Endothelial cell of umbilical vein (primary cell): ENCODE measurements around the gene SUPT7L. TPM values are rescaled to one million over a fixed set of nuclear protein-coding genes. Genes with fewer than 3 reads are reported as not detected.

ENCODE experiments used
- BruUV-seq: library from RNA; stranded (reverse); fragments of 400-500 nt; replicated peaks from 2 replicates; lab custom pipeline; 2021; lab: Mats Ljungman, UMichigan
- CTCF ChIA-PET: fragments of 300-600, 350-600 bp; sonication (Branson Sonifier 250); formaldehyde crosslinking; loops from one replicate; lab custom pipeline; 2021; ENCODE audit warnings: antibody characterized with exemption, inconsistent platforms; lab: Charles Lee
- POLR2A ChIA-PET: fragments of 300-600, 350-600 bp; sonication (Branson Sonifier 250); formaldehyde crosslinking; loops from one replicate; lab custom pipeline; 2021; ENCODE audit warnings: antibody characterized with exemption, inconsistent platforms; lab: Charles Lee
- DNase-seq: peaks from one replicate; pipeline ENCODE4 v3.0.0-alpha.2; 2011; ENCODE audit warnings: low read depth, low spot score
- FAIRE-seq: peaks from 2 replicates; lab custom pipeline; 2011; peaks lifted over from hg19 to GRCh38; lab: Jason Lieb, UNC
- H2AFZ ChIP-seq: 2 replicates; pipeline ENCODE4 v1.6.0; 2012; ENCODE audit warnings: low read depth, low read length, control low read depth, inconsistent platforms
- H3K27ac ChIP-seq: 2 replicates; pipeline ENCODE4 v1.5.1; 2011; ENCODE audit warnings: low read depth, mild to moderate bottlenecking, control low read depth, low read length, moderate library complexity; ENCODE audit not compliant: insufficient read depth
- H3K27me3 ChIP-seq, 2 experiments: 2 replicates each; pipeline versions ENCODE4 v1.6.0 to v1.6.1; 2011; ENCODE audit warnings: low read length in 2 of 2, mixed read lengths in 1 of 2; ENCODE audit not compliant: control insufficient read depth in 2 of 2, insufficient read depth in 2 of 2
- H3K36me3 ChIP-seq, 2 experiments: 2 replicates in 1 of 2; 3 replicates in 1 of 2; pipeline ENCODE4 v1.5.1; 2011; ENCODE audit warnings: low read length in 2 of 2, mild to moderate bottlenecking in 1 of 2, moderate library complexity in 1 of 2; ENCODE audit not compliant: control insufficient read depth in 2 of 2, insufficient read depth in 2 of 2; ENCODE audit errors: extremely low read depth in 1 of 2
- H3K4me1 ChIP-seq: 3 replicates; pipeline ENCODE4 v1.5.1; 2011; ENCODE audit warnings: mild to moderate bottlenecking, low read length; ENCODE audit not compliant: control insufficient read depth, insufficient read depth; ENCODE audit errors: extremely low read depth
- H3K4me2 ChIP-seq: 2 replicates; pipeline ENCODE4 v1.6.1; 2011; ENCODE audit warnings: low read length, control low read depth, mixed read lengths; ENCODE audit not compliant: insufficient read depth
- H3K4me3 ChIP-seq, 3 experiments: fragments of 200-600 bp in 1 of 3; sonication (generic), shearing (Covaris generic) in 1 of 3; replicated peaks in 1 of 3; 2 replicates each; pipeline ENCODE4 v1.5.1; 2011 to 2016; ENCODE audit warnings: control low read depth in 3 of 3, low read length in 3 of 3, mild to moderate bottlenecking in 2 of 3, inconsistent platforms in 1 of 3, low read depth in 1 of 3, moderate library complexity in 1 of 3; ENCODE audit not compliant: insufficient read depth in 1 of 3
- H3K79me2 ChIP-seq: 2 replicates; pipeline ENCODE4 v1.6.0; 2012; ENCODE audit warnings: low read length, inconsistent platforms; ENCODE audit not compliant: control insufficient read depth, insufficient read depth
- H3K9ac ChIP-seq: replicated peaks from 2 replicates; pipeline ENCODE3; 2011; ENCODE audit warnings: low read length, control low read depth; ENCODE audit not compliant: insufficient read depth; ENCODE audit errors: extremely low read depth
- H3K9me1 ChIP-seq: replicated peaks from 3 replicates; pipeline ENCODE4 v1.6.0; 2011; ENCODE audit warnings: mild to moderate bottlenecking, low read length; ENCODE audit not compliant: control insufficient read depth, insufficient read depth; ENCODE audit errors: extremely low read depth
- H3K9me3 ChIP-seq: replicated peaks from 2 replicates; pipeline ENCODE4 v1.5.1; 2012; ENCODE audit warnings: low read length, inconsistent platforms; ENCODE audit not compliant: control insufficient read depth, insufficient read depth
- H4K20me1 ChIP-seq: replicated peaks from 2 replicates; pipeline ENCODE3; 2011; ENCODE audit warnings: mild to moderate bottlenecking, low read length; ENCODE audit not compliant: control insufficient read depth, insufficient read depth; ENCODE audit errors: extremely low read depth
- EZH2 ChIP-seq: IDR thresholded peaks from 2 replicates; pipeline ENCODE4 v1.6.1; 2012; ENCODE audit warnings: borderline replicate concordance, low read depth, mild to moderate bottlenecking, moderate library complexity, low read length, inconsistent platforms; ENCODE audit not compliant: severe bottlenecking
- FOS ChIP-seq: IDR thresholded peaks from 2 replicates; pipeline ENCODE4 v1.6.1; 2011; ENCODE audit warnings: mild to moderate bottlenecking, low read length, moderate library complexity, borderline replicate concordance; ENCODE audit not compliant: insufficient read depth
- GATA2 ChIP-seq: IDR thresholded peaks from 2 replicates; pipeline ENCODE4 v1.7.0; 2011; ENCODE audit warnings: low read depth, mild to moderate bottlenecking, moderate library complexity, mixed read lengths, low read length; ENCODE audit not compliant: insufficient read length, insufficient read depth
- JUN ChIP-seq: IDR thresholded peaks from 2 replicates; pipeline ENCODE4 v1.6.1; 2011; ENCODE audit warnings: borderline replicate concordance, low read depth; ENCODE audit not compliant: insufficient read length, insufficient read depth
- MYC ChIP-seq: IDR thresholded peaks from one replicate; pipeline ENCODE4 v1.6.1; 2011; ENCODE audit warnings: mild to moderate bottlenecking, low read depth, low read length
- POLR2A ChIP-seq: IDR thresholded peaks from 2 replicates; pipeline ENCODE4 v1.6.1; 2012; ENCODE audit warnings: low read depth, mild to moderate bottlenecking, control low read depth, low read length
- POLR2AphosphoS5 ChIP-seq: IDR thresholded peaks from 2 replicates; pipeline ENCODE4 v1.6.1; 2012; ENCODE audit warnings: low read depth, mild to moderate bottlenecking, control low read depth, low read length, moderate library complexity; ENCODE audit not compliant: insufficient read depth
- dilution Hi-C: fragments of 300-500 bp; cut with MboI; formaldehyde crosslinking; loops from one replicate; pipeline ENCODE4 v1.15.0; 2019; ENCODE audit warnings: low sequenced_read_pairs; ENCODE audit not compliant: extremely low pct_ligation_motif_present
- intact Hi-C: fragments of 100-400 bp; cut with micrococcal nuclease; formaldehyde crosslinking; loops from one replicate; pipeline ENCODE4 v1.10.0; 2022
- polyA plus RNA-seq, 4 experiments: library from polyadenylated mRNA; depleted of rRNA in 3 of 4; stranded (reverse) in 3 of 4; unstranded in 1 of 4; fragments of >200 nt; gene quantifications; 2 replicates each; pipeline versions ENCODE4 v1.2.1 to v1.2.3, GENCODE V29; 2011 to 2012; ENCODE audit warnings: missing spikeins in 1 of 4
- total RNA-seq: library from RNA; stranded (reverse); gene quantifications from 2 replicates; pipeline ENCODE4 v1.2.3, GENCODE V29; 2021
- TF ChIP-seq, protein P1 (sequence below), 2 donors: IDR thresholded peaks; 1 replicate in 1 of 2; 2 replicates in 1 of 2; pipeline ENCODE4 v1.5.1; 2011; ENCODE audit warnings: low read length in 2 of 2, mild to moderate bottlenecking in 2 of 2, moderate library complexity in 2 of 2, control low read depth in 1 of 2, inconsistent platforms in 1 of 2, low read depth in 1 of 2; ENCODE audit not compliant: insufficient read depth in 1 of 2; ENCODE audit errors: extremely low read depth in 1 of 2
- TF ChIP-seq, protein P2 (sequence below): IDR thresholded peaks from 2 replicates; pipeline ENCODE4 v1.6.1; 2011; ENCODE audit not compliant: insufficient read depth, insufficient read length

The SUPT7L gene
- total and polyA plus RNA-seq, 2 donors (not counting 3 experiments of a cell fraction or from before 2014, with no cell fraction given): 30.3 to 44.5 TPM

DNA sequence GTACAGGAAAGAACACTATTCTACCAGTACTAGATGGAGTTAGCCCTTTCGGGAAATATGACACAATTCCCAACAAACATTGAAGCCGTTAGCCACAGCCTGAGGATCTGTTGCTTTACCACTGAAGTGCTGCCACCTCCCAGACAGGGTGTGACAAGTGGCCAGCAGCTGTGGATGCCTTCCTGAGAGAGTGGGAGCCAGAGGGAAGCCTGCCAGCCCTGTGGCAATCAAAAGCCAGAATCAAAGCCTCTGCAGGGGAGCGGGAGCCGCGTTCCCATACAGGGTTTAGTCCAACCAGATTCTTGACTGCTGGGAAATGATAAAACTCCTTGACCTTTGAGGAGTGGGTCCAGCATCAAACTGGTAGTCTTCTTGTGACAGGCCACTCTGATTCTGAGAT, 38.3 kb upstream of the SUPT7L start:
- peaks cover 0 to 3% of the 10 kb centered on the region in 2 experiments for H3K36me3 ChIP-seq
- no peak overlapping the region for H3K9ac ChIP-seq
- no peak overlapping the region for H2AFZ ChIP-seq
- H3K27me3 ChIP-seq: no peaks in the 10 kb centered on the region
- no peaks in the 10 kb centered on the region for H3K9me1 ChIP-seq
- ChIA-PET POLR2A (no interaction called here), CTCF (interaction anchor here (2.9 kb wide), 1 partner anchor 700 kb away, joined by 13 read pairs; no protein-coding TSS in a partner anchor)
- TF ChIP-seq MYC (no peak), FOS (no peak), POLR2A (no peak), GATA2 (no peak), JUN (no peak), EZH2 (no peak), POLR2AphosphoS5 (no peak)
- TF ChIP-seq, protein P1, sequence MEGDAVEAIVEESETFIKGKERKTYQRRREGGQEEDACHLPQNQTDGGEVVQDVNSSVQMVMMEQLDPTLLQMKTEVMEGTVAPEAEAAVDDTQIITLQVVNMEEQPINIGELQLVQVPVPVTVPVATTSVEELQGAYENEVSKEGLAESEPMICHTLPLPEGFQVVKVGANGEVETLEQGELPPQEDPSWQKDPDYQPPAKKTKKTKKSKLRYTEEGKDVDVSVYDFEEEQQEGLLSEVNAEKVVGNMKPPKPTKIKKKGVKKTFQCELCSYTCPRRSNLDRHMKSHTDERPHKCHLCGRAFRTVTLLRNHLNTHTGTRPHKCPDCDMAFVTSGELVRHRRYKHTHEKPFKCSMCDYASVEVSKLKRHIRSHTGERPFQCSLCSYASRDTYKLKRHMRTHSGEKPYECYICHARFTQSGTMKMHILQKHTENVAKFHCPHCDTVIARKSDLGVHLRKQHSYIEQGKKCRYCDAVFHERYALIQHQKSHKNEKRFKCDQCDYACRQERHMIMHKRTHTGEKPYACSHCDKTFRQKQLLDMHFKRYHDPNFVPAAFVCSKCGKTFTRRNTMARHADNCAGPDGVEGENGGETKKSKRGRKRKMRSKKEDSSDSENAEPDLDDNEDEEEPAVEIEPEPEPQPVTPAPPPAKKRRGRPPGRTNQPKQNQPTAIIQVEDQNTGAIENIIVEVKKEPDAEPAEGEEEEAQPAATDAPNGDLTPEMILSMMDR (IDR thresholded peaks at IDR 0.05; ENCODE audit: extremely low read depth in 1 of 2, insufficient read depth in 1 of 2, low read depth in 1 of 2, low read length in 2 of 2): no peak
- TF ChIP-seq, protein P2, sequence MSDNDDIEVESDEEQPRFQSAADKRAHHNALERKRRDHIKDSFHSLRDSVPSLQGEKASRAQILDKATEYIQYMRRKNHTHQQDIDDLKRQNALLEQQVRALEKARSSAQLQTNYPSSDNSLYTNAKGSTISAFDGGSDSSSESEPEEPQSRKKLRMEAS: no peak
- no peak overlapping the region for H3K27ac ChIP-seq
- no peaks in the 10 kb centered on the region for H3K79me2 ChIP-seq
- peaks cover 13% of the 10 kb centered on the region for H3K4me1 ChIP-seq
- H4K20me1 ChIP-seq: no peaks in the 10 kb centered on the region
- H3K9me3 ChIP-seq: no peaks in the 10 kb centered on the region
- H3K4me2 ChIP-seq: no peak overlapping the region
- no peak overlapping the region for H3K4me3 ChIP-seq
- FAIRE-seq (no peak), DNase-seq (no peak)
- intact Hi-C loops (loop anchor here (5.0 kb wide), 2 partner anchors 401 to 571 kb away; no protein-coding TSS in a partner anchor), dilution Hi-C loops (no loop called here)
- no TSS peak for BruUV-seq
